ENCODE data around the gene TPGS1.

TPGS1 gene

DNA sequence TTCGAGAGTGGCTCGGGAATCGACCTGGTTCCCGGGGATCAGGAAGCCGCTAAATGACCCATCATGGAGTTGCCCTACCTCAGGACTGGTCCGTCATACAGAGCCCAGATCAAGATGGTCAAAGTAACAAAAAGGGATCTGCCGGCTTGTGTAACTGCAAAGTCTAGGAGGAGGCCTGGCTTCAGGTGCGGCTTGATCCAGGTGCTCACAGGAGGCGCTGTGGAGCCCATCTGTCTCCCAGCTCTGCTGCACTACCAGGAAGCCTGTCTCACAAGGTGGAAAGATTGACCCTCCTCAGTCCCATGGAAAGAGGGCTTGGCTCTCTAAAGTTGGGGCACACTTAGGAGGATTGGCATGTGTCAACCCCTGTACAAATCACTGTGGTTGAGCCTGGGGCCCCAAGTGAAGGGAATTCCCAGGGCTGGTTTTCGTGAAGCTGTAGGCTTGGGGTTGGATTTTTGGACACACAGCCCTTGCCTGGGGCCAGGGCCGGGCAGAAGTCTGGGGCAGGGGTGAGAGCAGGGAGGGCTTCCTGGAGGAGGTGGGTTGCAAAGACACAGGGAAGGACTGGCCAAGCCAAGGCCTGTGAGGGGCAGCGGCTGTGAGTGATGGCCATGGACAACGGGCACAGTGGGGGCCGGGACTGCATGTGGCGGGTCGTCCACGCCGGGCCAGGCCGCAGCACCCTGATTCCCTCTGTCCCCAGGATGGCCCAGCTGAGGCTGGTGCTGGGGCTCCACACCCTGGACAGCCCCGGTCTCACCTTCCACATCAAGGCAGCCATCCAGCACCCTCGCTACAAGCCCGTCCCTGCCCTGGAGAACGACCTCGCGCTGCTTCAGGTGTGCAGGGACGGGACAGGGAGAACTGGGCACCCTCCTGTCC, 40.8 kb downstream of the TPGS1 start:
- no peak for TF ChIP-seq TARDBP (IDR thresholded peaks at IDR 0.05)
- no peak for TF ChIP-seq SUZ12 (IDR thresholded peaks at IDR 0.05)
- TF ChIP-seq ZNF384 (IDR thresholded peaks at IDR 0.05): no peak
- TF ChIP-seq NFRKB (IDR thresholded peaks at IDR 0.05): no peak
- TF ChIP-seq ELF4 (IDR thresholded peaks at IDR 0.05): no peak
- DNase-seq (ENCODE audit: extremely low spot score): no peak
- POLR2A ChIA-PET: no interaction called here
- CTCF ChIA-PET: no interaction called here

DNA sequence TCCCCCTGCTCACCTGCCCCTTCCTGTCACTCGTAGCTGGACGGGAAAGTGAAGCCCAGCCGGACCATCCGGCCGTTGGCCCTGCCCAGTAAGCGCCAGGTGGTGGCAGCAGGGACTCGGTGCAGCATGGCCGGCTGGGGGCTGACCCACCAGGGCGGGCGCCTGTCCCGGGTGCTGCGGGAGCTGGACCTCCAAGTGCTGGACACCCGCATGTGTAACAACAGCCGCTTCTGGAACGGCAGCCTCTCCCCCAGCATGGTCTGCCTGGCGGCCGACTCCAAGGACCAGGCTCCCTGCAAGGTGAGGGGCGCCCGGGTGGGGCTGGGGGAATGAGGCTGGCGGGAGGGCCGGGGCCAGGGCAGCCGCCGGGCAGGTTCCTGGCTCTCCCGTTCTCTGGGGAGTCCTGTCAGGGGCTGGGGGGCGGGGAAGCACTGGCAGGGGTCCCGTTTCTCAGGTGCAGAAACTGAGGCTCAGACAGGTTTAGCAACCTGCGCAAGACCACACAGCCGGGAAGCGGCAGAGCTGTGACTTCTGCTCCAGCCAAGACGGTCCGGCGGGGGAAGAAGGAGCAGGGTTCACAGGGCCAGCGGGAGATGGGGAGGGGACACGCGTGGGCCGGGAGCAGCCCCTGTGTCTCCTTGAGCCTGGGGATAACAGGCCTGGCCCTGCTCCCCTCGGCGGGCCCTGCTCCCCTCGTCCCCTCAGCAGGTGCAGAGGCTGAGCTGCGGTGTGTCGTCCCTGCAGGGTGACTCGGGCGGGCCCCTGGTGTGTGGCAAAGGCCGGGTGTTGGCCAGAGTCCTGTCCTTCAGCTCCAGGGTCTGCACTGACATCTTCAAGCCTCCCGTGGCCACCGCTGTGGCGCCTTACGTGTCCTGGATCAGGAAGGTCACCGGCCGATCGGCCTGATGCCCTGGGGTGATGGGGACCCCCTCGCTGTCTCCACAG, 41.9 kb downstream of the TPGS1 start:
- no peak for TF ChIP-seq SP1 (IDR thresholded peaks at IDR 0.05)
- ChIA-PET POLR2A (interaction anchor here (1.5 kb wide), 1 partner anchor 17 kb away, joined by 3 read pairs; the partner anchor contains the start of gene CDC34), CTCF (no interaction called here)
- no peak for DNase-seq (ENCODE audit: extremely low spot score)

DNA sequence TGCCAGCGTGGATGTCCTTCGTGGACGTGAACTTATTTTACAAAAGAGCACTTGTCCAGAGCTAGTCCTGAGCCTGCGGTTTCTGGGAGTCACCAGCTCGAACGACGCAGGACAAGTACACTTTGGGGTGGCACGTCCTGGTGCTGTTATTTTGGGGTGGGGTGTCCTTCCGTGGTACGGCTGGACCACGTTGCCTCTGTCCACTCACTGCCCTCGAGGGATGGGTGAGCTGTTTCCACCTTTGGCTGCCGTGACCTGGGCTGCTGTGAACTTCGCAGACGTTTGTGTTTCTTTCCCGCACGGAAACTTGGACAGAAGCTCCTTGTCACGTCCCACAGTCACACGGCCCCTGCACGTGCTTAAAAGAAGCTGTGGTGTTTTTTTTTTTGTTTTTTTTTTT, 47.5 kb downstream of the TPGS1 start:
- DNase-seq (ENCODE audit: extremely low spot score): no peak
- TF ChIP-seq L3MBTL2 (conservative IDR thresholded peaks at IDR 0.05): no peak
- TF ChIP-seq ELF4 (IDR thresholded peaks at IDR 0.05): no peak
- no peak for TF ChIP-seq ZNF384 (IDR thresholded peaks at IDR 0.05)
- no peak for TF ChIP-seq LEF1 (IDR thresholded peaks at IDR 0.05; ENCODE audit: borderline replicate concordance)
- TF ChIP-seq CTBP1 (IDR thresholded peaks at IDR 0.05; ENCODE audit: borderline replicate concordance): no peak
- TF ChIP-seq TARDBP (IDR thresholded peaks at IDR 0.05): no peak
- TF ChIP-seq ARNT (IDR thresholded peaks at IDR 0.05): no peak
- no peak for TF ChIP-seq BHLHE40 (IDR thresholded peaks at IDR 0.05; ENCODE audit: borderline replicate concordance)
- TF ChIP-seq HDGF (IDR thresholded peaks at IDR 0.05; ENCODE audit: borderline replicate concordance): no peak
- no peak for TF ChIP-seq FOXK2 (IDR thresholded peaks at IDR 0.05)
- no peak for TF ChIP-seq NFRKB (IDR thresholded peaks at IDR 0.05)
- TF ChIP-seq SP1 (IDR thresholded peaks at IDR 0.05): no peak
- no peak for TF ChIP-seq FOXA1 (IDR thresholded peaks at IDR 0.05)
- CTCF ChIA-PET: no interaction called here
- POLR2A ChIA-PET: no interaction called here

DNA sequence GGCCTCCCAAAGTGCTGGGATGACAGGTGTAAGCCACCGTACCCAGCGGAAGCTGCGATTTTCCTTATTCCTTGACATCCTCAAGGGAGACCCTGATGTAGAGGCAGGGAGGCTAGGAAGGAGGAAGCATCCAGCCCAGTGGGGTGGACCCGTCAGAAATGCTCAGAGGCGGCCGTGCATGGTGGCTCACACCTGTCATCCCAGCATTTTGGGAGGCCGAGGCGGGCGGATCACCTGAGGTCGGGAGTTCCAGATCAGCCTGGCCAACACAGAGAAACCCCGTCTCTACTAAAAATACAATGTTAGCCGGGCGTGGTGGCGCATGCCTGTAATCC, 48.1 kb downstream of the TPGS1 start:
- CTCF ChIA-PET: no interaction called here

DNA sequence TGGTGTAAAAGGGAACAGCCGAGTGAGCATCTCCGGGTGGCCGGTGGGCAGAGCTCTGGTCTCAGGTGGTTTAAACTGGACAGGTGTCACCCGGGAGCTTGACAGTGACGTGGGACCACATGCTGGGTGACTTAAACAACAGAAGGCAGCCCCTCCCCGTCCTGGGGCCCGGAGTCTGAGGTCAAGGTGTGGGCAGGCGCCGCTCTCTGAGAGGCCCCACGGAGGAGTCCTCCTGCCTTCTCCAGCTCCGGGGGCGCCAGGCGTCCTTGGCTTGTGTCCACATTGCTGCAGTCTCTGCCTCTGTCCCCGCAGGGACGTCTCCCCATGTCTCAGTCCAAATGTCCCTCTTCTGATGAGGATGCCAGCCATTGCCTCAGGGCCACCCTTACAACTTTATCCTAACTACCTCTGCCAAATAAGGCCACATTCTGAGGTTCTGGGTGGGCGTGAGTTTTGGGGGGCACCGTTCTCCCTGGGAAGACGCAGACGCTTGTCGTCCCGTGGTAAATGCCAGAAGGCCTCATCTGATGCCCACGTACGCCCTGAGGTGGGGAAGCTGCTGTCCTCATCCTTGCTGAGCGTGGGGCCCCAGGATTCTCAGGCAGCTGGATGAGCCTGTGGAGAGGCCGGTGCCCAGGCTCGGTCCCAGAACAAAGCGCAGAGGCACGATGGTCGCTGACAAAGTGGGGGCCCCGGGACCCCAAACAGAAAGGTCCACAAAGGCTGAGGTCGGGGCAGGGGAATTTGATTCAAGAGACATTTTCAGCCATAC, 49.5 kb downstream of the TPGS1 start:
- CTCF ChIA-PET: no interaction called here
- POLR2A ChIA-PET: interaction anchor here (1.8 kb wide), 1 partner anchor 25 kb away, joined by 9 read pairs; the partner anchor contains the start of gene CDC34

More for the DNA sequence above, 48.1 kb downstream of the TPGS1 start:
- POLR2A ChIA-PET: interaction anchor here (0.8 to 1.8 kb wide), 2 partner anchors 17 to 24 kb away, joined by 3 to 9 read pairs; partner anchors contain the start of genes BSG and CDC34
- DNase-seq (ENCODE audit: extremely low spot score): no peak
- no peak for TF ChIP-seq BHLHE40 (IDR thresholded peaks at IDR 0.05; ENCODE audit: borderline replicate concordance)
- no peak for TF ChIP-seq ARNT (IDR thresholded peaks at IDR 0.05)
- no peak for TF ChIP-seq NFRKB (IDR thresholded peaks at IDR 0.05)

DNA sequence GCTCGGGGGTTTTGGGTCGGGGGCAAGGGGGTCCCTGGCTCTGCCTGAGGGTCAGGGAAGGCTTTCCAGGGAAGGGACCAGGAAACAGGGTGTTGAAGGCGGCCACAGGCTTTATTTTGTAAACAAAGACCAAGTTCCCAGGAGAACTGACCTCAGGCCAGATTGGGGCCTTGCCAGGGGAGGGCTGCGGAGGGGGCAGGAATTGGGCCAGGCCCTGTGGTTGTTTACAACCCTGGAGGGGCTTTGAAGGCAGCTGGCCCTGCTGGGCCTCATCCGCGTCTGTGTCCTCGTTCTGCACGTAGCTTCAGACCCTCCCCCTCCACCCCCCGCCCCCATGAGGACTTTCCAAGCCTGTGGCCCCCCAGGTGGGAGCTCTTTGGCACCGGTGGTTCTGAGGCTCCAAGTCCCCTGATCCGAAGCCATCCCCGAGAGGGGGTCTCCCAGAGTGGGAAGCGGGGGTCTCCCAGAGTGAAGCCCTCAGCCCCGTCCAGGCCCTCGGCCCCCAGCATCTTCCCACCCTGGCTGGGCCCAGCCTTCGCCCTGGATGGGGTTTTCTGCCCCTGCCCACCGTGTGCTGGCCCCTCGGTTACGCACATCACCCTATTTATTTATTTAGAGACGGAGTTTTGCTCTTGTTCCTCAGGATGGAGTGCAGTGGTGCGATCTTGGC, 51.6 kb downstream of the TPGS1 start:
- POLR2A ChIA-PET: no interaction called here
- DNase-seq (ENCODE audit: extremely low spot score): no peak
- CTCF ChIA-PET: no interaction called here
- TF ChIP-seq L3MBTL2 (conservative IDR thresholded peaks at IDR 0.05) (no peak), FOXM1 (IDR thresholded peaks at IDR 0.05; ENCODE audit: borderline replicate concordance) (no peak), BHLHE40 (IDR thresholded peaks at IDR 0.05; ENCODE audit: borderline replicate concordance) (no peak), FOXA1 (IDR thresholded peaks at IDR 0.05) (no peak), ARNT (IDR thresholded peaks at IDR 0.05) (no peak), HDGF (IDR thresholded peaks at IDR 0.05; ENCODE audit: borderline replicate concordance) (no peak), SP1 (IDR thresholded peaks at IDR 0.05) (no peak), SUZ12 (IDR thresholded peaks at IDR 0.05) (no peak), FOXK2 (IDR thresholded peaks at IDR 0.05) (no peak), TARDBP (IDR thresholded peaks at IDR 0.05) (no peak), NFRKB (IDR thresholded peaks at IDR 0.05) (no peak), CTBP1 (IDR thresholded peaks at IDR 0.05; ENCODE audit: borderline replicate concordance) (no peak), ELF4 (IDR thresholded peaks at IDR 0.05) (no peak), LEF1 (IDR thresholded peaks at IDR 0.05; ENCODE audit: borderline replicate concordance) (no peak), ZNF384 (IDR thresholded peaks at IDR 0.05) (no peak)
- TF ChIP-seq, protein P1, sequence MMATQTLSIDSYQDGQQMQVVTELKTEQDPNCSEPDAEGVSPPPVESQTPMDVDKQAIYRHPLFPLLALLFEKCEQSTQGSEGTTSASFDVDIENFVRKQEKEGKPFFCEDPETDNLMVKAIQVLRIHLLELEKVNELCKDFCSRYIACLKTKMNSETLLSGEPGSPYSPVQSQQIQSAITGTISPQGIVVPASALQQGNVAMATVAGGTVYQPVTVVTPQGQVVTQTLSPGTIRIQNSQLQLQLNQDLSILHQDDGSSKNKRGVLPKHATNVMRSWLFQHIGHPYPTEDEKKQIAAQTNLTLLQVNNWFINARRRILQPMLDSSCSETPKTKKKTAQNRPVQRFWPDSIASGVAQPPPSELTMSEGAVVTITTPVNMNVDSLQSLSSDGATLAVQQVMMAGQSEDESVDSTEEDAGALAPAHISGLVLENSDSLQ (IDR thresholded peaks at IDR 0.05): no peak

More for the DNA sequence above, 49.5 kb downstream of the TPGS1 start:
- DNase-seq (ENCODE audit: extremely low spot score): no peak
- no peak for TF ChIP-seq ELF4 (IDR thresholded peaks at IDR 0.05)
- no peak for TF ChIP-seq FOXM1 (IDR thresholded peaks at IDR 0.05; ENCODE audit: borderline replicate concordance)
- TF ChIP-seq, protein P1 (IDR thresholded peaks at IDR 0.05): no peak
- no peak for TF ChIP-seq LEF1 (IDR thresholded peaks at IDR 0.05; ENCODE audit: borderline replicate concordance)
- TF ChIP-seq NFRKB (IDR thresholded peaks at IDR 0.05): no peak
- TF ChIP-seq HDGF (IDR thresholded peaks at IDR 0.05; ENCODE audit: borderline replicate concordance): no peak
- no peak for TF ChIP-seq L3MBTL2 (conservative IDR thresholded peaks at IDR 0.05)
- TF ChIP-seq SP1 (IDR thresholded peaks at IDR 0.05): no peak
- TF ChIP-seq BHLHE40 (IDR thresholded peaks at IDR 0.05; ENCODE audit: borderline replicate concordance): no peak
- TF ChIP-seq CTBP1 (IDR thresholded peaks at IDR 0.05; ENCODE audit: borderline replicate concordance): no peak
- no peak for TF ChIP-seq ARNT (IDR thresholded peaks at IDR 0.05)
- TF ChIP-seq SUZ12 (IDR thresholded peaks at IDR 0.05): no peak
- no peak for TF ChIP-seq TARDBP (IDR thresholded peaks at IDR 0.05)
- TF ChIP-seq ZNF384 (IDR thresholded peaks at IDR 0.05): no peak
- TF ChIP-seq FOXK2 (IDR thresholded peaks at IDR 0.05): no peak
- no peak for TF ChIP-seq FOXA1 (IDR thresholded peaks at IDR 0.05)
